IPS-11a (cell line): ENCODE results near the gene EPOP.

Source experiments
- H3K4me3 ChIP-seq: one replicate; pipeline ENCODE4 v1.5.1; 2013; ENCODE audit warnings: low read depth, low read length, control low read depth

EPOP gene

DNA sequence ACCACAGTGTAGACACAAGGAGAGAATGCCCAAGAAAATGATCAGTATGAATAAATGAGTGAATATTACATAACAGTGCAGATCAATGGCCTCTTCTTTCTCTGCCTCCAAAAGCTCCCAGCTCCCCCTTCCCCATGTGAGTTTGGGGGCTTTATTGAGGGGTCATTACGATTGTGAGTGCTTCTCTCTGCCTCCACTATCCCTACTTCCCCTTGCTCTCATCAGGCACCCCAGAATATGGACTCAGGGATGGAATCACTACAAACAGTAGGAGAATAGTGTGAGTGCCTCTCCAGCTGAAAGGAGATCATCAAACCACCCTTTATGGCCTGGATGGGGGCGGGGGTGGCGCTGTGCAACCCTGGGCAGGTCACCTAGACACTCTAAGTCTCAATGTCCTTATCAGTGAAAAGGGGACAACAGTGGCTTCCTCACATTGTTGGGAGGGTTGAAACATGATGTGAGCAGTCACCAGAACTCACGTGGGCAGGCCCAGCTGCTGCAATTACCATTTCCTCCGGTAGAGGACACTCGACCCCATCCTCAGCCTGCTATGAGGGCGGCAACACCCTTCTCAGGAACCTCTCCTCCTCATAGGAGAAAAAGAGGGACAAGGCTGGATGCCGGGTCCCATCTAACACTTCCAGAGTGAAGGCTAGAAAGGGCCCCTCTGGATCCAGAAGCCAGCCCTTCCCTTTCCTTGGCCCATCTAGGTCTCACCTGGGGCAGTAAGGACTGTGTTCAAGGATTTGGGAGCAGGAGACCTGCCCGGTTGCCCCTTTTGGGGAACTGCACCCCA, 2.1 kb upstream of the EPOP start:
- H3K4me3 ChIP-seq: no peak overlapping the region

DNA sequence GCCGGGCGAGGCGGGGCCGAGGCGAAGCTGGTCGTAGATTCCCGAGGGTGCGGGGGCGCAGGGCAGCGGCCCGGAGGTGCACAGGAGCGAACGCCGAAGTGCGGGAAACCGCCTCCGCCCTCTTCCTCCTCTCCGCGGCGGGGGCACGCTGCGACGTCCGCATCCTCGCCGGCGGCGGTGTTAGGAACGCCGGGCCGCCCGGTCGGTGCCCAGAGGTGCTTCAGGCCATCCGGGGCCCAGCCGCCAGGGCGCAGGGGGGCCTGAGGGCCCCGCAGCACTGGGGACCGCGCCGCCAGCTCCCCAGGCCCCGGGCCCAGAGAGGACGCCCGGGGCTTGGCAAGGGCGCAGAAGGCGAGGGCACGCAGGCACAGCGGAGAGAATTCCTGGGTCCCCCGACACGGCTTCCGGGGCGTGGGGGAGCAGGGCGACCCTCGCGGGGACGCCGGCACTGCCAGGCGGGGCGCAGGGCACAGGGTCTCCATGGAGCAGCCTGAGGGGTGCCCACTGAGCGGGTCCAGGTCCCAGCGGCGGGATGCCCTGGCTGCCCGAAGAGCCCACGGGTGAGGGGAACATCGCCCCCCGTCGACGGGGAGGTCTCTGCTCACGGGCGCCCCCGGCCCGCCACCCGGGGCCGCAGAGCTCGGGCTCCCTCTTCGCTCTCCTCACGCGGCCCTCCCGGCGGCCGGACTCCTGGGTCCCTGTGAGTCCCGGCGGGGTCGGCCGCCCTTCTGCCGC, 576 bp downstream of the EPOP start:
- peak overlapping the region; percentile 13 for H3K4me3 ChIP-seq

DNA sequence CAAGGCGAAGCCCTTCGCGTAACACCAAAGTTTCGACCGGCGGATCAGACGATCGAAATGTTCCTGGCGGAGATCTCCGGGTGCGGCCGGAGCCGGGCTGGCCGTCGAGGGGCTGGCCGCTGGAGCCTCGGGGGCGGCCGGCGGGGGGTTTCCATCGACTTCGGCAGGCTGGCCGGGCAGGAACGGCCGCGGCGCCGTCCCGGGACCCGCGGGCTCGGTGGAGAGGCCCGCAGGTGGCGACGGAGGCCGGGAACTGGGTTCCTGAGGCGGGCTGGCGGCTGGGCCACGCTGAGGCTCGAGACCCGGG, 1.1 kb downstream of the EPOP start:
- H3K4me3 ChIP-seq: peak overlapping the region; percentile 8

DNA sequence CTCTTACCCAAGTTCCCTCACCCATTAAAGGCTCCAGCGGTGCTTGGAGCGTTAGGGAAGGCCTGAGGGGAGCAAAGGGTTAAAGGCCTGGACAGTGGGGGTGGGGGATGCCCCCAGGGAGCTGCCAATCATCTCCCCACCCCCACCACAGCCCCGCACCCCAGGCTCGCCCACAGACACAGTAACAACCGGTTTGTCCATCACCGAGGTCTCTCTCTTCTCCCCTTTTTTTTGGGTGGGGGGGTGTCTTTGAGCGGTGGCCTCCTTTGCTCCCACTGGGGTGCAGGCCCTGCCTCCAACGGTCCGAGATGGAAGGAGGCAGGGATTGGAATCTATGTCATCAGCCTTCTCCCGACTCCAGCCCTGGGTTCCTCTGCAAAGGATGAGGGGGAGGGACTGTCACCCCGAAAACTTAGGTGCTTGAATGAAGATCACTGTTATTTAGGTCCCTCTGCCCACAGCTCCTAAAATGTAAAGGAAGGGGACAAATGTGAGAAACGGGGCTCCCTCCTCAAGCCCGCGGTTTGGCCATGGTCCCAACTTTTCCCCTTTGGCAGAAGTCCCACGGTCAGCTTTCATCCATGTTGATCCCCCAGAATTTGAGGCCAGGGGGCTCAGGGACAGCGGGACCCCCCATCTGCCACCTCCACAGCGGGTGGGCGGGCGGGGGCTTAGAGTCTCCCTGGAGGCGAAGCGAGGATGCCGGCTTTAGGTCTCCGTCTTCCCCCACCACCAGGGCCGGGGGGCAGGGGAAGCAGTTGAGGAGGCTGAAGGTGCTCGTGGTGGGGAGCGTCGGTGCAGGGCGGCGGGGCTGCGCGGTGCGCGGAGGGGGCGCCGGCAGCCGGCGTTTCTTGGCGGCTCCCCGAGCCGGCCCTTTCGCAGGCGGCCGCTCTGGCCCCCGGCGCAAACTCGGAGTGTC, 1.7 kb downstream of the EPOP start:
- peak overlapping the region; percentile 33 for H3K4me3 ChIP-seq

DNA sequence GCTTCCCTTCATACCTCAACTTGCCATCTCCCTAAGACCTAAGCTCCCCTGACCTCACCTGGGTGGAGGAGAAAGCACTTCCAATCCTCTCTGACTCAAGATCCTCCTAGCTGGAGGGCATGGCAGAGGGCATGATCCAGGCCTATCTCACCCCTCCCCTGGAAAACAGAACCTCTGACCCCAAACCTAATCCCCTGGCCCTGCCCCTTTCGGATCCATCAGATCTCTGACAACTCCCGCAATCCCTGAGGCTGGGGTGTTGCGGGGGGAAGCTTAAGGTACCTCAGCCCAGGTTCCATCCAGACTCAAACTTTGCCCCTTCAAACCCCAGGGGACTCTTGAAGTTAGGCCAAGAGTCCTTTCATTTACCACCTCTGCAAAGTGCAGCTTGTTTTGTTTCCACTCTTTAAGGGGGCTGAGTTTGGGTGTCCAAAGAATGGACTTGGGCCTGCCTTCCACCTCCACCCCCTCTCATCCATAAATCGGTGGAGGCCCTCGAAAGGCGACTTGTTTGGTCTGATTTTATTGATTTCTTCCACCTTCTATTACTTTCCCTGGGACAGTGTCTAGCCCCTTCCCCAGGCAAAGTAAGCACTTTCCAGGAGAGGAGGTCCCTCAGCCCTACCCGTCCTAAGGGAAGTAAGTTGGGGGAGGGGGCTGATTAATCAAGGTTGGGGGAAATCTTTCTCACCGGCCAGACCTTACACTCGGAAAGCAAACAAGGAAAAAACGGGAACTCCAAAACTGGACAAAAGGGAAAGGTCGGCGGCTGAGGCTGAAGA, 2.6 kb downstream of the EPOP start:
- H3K4me3 ChIP-seq: peak overlapping the region; percentile 33

DNA sequence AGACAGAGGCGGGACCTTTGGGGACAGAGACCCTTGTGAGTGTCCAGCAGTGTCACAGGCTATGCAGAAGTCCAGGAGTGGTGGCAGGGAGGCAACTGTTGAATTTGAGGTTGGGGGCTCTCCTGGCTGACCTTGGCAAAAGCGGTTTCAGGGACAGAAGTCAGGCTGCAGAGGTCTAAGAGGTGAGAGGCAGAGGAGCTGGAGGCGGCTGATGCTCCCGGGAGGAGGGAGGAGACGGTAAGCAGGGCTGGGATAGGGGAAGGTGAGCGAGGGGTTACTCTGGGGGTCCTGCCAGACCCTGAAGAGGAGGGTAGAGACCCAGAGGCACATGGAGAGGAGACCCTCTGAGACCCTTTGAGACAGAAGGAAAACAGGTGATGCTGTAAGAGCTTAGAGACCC, 5.2 kb downstream of the EPOP start:
- H3K4me3 ChIP-seq: no peak overlapping the region

DNA sequence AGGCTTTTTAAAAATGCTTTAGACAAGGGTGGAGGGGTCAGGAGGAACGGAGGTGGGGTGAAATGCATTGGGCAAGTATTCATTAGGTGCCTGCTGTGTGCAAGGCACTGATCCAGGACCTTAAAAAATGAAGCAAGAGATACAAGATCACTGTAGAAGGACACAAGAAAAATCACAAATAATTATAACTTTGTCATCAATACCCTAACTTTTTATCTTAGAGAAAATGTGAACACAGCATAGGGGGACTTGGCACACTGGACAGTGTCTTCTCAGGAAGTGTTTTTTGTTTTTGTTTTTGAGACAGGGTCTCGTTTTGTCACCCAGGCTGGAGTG, 7.0 kb downstream of the EPOP start:
- no peak overlapping the region for H3K4me3 ChIP-seq

DNA sequence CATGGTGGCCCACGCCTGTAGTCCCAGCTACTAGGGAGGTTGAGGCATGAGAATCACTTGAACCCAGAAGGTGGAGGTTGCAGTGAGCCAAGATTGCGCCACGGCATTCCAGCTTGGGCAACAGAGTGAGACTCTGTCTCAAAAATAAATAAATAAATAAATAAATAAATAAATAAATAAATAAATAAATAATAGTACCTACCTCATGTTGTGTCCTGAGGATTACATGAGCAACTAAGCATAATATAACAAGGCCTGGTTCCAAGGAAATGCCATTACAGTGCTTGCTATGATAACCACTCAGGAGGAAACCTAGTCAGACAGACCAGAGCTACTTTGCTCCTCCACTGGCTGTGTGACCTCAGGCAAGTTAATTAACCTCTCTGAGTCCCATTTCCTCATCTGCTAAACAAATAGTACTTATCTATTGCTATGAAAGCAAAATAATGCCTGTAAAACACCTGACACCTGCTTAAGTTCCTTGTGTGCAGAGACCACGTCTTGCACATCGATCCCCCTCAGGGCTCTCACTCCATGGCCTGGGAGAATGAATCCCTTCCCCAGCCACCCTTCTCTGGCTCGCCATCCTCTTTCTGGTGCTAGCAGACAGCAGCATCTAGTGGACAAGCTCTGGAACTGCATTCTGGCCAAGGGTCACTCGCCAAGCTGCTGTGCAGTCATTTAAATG, 7.5 kb downstream of the EPOP start:
- no peak overlapping the region for H3K4me3 ChIP-seq

DNA sequence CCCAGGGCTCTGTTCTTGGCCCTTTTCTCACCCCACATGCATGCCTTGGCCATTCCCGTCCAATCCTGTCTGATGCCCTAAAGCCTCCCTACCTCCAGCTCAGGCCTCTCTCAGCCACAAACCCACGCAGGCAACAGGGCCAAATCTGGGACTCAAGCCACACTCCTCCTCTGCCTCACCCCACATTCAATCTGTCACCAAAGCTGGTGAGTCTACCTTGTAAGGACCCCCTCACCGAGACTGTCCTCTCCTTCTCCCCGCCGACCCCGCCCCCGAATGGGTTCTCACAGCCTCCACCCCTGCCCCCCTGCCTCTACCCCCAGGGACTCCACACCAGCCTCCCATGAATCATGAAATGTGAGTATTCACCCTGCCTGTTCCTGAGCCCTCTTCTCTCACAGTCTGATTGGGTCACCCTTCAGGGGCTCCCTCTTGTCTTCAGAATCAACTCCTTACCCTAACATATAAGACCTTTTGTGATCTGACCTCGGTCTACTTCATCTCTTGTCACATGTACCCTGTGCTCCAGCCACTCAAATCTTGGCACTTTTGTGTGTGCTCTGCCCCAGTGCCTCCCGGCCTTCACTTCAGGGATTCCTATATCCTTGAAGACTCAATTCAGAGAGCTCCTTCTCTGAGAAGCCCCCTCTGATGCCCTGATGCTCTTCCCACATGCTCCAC, 10.7 kb downstream of the EPOP start:
- no peak overlapping the region for H3K4me3 ChIP-seq

DNA sequence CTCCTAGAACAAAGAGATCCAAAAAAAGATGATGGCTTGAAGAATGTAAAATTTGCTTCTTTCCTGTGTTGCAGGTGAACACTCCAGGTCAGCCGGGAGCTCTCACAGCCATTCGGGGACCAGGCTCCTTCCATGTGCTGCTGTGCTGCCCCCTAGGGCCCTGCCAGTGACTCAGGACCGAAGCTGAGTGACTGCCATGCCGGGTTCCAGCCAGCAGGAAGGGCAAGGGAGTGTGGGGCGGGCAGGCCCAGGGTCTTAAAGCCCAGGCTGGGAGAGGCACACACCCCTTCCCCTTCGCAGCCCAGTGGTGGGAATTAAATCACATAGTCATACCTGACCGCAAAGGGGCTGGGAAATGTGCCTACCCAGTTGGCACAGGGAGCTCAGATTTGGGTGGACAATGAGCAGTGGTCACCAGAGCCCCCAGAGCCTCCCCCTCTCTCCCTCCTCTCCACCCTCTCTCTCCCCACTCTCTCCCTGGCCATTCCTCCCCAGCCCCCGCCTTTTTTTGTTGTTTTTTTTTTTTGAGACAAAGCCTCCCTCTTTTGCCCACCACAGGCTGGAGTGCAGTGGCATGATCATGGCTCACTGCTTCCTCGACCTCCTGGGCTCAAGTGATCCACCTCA, 11.5 kb downstream of the EPOP start:
- H3K4me3 ChIP-seq: no peak overlapping the region

DNA sequence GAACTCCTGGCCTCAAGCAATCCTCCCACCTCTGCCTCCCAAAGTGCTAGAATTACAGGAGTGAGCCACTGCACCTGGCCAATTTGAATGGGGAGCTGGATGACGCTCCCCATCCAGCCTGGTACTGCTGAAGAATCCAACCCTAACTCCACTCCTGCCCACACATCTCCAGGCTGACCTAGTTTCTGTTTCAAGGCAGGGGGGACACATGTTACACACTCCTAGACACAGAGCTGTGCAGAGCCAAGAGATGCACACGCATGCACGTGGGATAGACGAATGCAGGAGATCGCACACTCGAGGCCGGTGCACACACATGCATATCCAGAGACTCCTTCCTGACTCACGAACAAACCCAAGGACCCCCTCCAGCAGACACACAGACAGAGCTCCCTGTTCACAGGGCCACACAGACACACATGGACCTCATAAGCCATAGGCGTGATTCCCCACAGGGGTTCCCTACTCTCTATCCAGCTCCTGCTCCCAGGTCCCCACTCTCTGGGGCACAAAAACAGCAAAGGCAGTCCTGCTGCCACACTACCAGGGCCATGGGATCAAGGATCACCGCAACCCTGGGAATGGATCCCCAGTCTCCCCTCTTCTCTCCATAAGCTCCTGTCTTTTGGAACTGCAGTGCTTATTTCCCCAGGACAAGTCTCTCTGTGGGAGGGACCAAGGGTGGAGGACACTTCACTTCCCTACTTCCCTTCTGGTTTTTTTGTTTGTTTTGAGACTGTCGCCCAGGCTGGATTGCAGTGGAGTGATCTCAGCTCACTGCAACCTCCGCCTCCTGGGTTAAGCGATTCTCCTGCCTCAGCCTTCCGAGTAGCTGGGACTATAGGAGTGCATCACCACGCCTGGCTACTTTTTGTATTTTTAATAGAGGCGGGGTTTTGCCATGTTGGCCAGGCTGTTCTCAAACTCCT, 14.4 kb downstream of the EPOP start:
- H3K4me3 ChIP-seq: no peak overlapping the region

DNA sequence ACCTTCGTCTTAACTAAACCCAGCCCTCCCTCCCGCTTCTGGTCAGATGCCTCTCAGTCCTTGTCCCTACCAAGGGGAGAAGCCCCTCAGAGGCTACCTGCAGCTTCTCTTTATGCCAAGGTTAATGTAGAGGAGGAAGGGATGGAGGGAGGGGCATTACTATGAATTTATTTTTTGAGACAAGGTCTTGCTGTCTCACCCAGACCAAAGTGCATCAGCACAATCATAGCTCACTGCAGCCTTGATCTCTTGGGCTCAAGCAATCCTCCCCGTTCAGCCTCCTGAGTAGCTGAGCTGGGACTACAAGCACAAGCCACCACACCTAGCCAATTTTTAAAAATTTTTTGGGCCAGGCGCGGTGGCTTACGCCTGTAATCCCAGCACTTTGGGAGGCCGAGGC, 15.3 kb downstream of the EPOP start:
- no peak overlapping the region for H3K4me3 ChIP-seq

DNA sequence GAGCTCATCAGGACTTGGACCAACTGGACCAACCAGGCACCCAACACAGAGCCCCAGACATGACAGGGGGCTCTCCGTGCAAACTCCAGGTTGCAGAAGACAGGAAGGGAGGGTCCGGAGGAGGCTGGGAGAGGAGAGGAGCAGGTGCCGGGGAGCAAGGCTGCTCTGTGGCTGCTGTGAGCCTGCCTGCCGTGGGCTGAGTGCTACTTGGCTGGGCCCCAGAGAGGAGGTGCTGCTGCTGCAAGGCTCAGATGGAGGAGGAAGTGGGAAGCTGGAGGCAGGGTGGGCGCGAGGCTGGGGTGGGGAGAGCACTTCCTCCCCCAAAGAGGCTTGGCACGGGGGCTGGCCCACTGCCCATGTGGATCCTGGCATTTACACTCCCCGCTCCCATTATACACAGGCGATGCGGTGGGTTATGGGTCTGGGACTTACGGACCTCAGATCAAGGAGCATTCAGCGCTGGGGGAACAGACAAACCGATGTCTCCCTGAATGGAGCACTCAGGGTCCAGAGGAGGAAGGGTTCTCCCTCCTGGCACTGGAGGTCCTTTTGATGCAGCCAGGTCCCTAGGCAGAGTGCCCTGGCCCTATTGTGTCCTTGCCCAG, 15.9 kb downstream of the EPOP start:
- no peak overlapping the region for H3K4me3 ChIP-seq

DNA sequence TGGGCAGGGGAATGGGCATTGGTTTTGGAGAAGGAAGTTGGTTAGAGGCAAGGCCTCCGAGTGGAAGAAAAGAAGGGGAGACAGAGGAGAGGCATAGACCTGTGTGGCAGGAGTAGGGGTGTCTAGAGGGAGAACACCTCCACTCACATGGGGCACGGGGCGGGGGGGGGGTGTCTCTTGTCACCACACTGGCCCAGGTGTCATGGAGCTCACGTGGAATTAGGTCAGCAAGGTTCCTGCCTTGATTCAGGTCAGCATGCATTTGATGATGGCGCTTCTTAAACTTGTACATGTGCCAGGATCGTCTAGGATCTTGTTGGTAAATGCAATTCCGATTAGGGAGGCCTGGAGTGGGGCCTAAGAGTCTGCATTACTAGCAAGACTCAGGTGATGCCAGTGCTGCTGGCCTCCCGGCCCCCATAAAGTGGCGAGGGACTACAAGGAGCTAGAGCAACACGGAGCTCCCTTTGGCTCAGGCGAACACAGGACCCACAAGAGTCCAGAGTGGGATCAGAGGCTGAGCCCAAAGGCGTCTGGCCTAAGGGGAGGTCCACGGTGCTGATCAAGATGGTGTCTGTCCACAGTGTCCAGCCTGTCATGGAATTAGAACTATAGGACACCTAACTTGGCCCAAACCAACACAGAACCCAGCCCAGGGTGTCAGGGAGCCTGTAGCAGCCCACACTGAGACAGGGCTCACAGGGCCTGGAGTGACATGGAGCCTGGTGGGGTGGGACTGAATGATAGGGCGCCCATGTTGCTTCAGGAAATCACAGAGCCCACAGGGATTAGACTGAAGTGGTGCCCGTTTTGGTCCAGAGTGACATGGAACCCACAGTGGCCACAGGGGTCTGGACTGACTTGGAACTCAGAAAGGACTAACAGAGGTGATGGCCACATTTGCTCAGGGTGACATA, 16.7 kb downstream of the EPOP start:
- no peak overlapping the region for H3K4me3 ChIP-seq

DNA sequence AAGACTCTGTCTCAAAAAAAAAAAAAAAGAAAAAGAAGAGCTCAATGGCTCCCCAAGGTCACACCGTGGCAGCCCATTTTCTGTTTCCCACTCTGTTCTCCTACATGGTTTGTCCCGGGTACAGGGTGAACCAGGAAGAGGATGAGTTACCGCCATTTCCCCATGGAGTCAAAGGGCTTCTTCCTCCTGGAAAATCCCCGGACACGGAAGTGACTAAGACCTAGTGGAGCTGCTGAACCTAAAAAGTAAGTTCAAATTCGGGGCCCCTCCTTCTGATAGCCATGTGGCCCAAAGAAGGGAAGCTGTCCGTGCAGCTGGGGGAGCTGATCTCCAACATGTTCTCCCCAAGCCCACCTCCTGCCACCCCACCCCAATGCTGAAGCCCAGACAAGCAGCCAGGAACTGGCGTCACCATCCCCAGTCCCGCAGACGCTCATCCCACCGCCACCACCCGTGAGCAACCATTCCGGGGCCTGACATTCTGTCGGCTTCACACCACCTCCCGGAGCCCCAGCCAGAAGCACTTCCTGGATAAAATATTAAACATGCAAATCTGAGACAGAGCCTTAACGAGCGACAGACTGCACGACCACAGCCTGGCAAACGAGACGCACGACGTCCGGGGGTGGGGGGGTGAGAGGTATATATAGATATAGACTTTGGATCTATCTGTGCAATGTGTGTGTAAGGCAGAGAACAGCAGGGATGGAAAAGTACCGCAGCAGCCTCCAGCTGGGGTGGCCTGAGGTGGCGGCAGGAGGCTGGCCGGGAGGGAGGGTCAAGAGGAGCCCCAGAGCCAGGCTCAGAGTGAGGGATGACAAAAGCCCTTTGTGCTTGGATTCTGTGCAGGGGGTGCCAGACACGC, 17.6 kb downstream of the EPOP start:
- H3K4me3 ChIP-seq: no peak overlapping the region
